Fibroblast of lung (primary cell): ENCODE data around the gene WFDC13. TPM values are rescaled to one million over a fixed set of nuclear protein-coding genes. Genes with fewer than 3 reads are reported as not detected.

Source experiments
- DNase-seq, 2 donors: peaks; one replicate each; pipeline versions ENCODE4 v3.0.0 to v3.0.0-alpha.2; 2010; ENCODE audit warnings: low read depth in 2 of 2
- H2AFZ ChIP-seq: 2 replicates; pipeline ENCODE4 v1.5.1; 2012; ENCODE audit warnings: low read length, control low read depth, inconsistent platforms
- H3K27ac ChIP-seq: 2 replicates; pipeline ENCODE4 v1.5.1; 2011; ENCODE audit warnings: low read length, control low read depth; ENCODE audit not compliant: insufficient read depth
- H3K27me3 ChIP-seq: 2 replicates; pipeline ENCODE4 v1.5.1; 2011; ENCODE audit warnings: mild to moderate bottlenecking, low read length; ENCODE audit not compliant: control insufficient read depth, insufficient read depth
- H3K36me3 ChIP-seq: 2 replicates; pipeline ENCODE4 v1.5.1; 2011; ENCODE audit warnings: low read length; ENCODE audit not compliant: control insufficient read depth, insufficient read depth
- H3K4me1 ChIP-seq: 2 replicates; pipeline ENCODE4 v1.5.1; 2011; ENCODE audit warnings: low read length; ENCODE audit not compliant: control insufficient read depth, insufficient read depth; ENCODE audit errors: extremely low read depth
- H3K4me2 ChIP-seq: 2 replicates; pipeline ENCODE4 v1.5.1; 2011; ENCODE audit warnings: low read length, control low read depth; ENCODE audit not compliant: insufficient read depth; ENCODE audit errors: extremely low read depth
- H3K4me3 ChIP-seq, 4 experiments: fragments of 200-600 bp in 1 of 4; sonication (generic) in 1 of 4; replicated peaks in 1 of 4; 2 replicates each; pipeline ENCODE4 v1.5.1; 2011 to 2016; ENCODE audit warnings: low read length in 4 of 4, low read depth in 3 of 4, mild to moderate bottlenecking in 3 of 4, control low read depth in 2 of 4, inconsistent platforms in 1 of 4, mixed read lengths in 1 of 4; ENCODE audit not compliant: insufficient read depth in 1 of 4; ENCODE audit errors: control extremely low read depth in 1 of 4
- H3K79me2 ChIP-seq: 2 replicates; pipeline ENCODE4 v1.5.1; 2012; ENCODE audit warnings: mild to moderate bottlenecking, low read length, inconsistent platforms; ENCODE audit not compliant: control insufficient read depth, insufficient read depth
- H3K9ac ChIP-seq: 2 replicates; pipeline ENCODE4 v1.5.1; 2011; ENCODE audit warnings: mild to moderate bottlenecking, low read length, control low read depth; ENCODE audit not compliant: insufficient read depth
- H3K9me3 ChIP-seq: 2 replicates; pipeline ENCODE4 v1.5.1; 2012; ENCODE audit warnings: low read depth, low read length; ENCODE audit not compliant: control insufficient read depth, insufficient read depth
- H4K20me1 ChIP-seq: 2 replicates; pipeline ENCODE4 v1.5.1; 2011; ENCODE audit warnings: low read length; ENCODE audit not compliant: control insufficient read depth, insufficient read depth; ENCODE audit errors: extremely low read depth
- CTCF ChIP-seq, 2 donors: IDR thresholded peaks in 1 of 2; conservative IDR thresholded peaks in 1 of 2; 1 replicate in 1 of 2; 2 replicates in 1 of 2; pipeline ENCODE4 v1.5.1; 2011 to 2012; ENCODE audit warnings: low read length in 2 of 2, control low read depth in 1 of 2, inconsistent platforms in 1 of 2, low read depth in 1 of 2, mild to moderate bottlenecking in 1 of 2
- EZH2 ChIP-seq: IDR thresholded peaks from 2 replicates; pipeline ENCODE4 v1.5.1; 2012; ENCODE audit warnings: low read length, control low read depth, mild to moderate bottlenecking; ENCODE audit errors: missing control alignments
- polyA plus RNA-seq, 2 donors: library from polyadenylated mRNA; depleted of rRNA in 1 of 2; stranded (reverse) in 1 of 2; unstranded in 1 of 2; fragments of >200 nt; gene quantifications; 2 replicates each; pipeline ENCODE4 v1.2.1, GENCODE V29; 2011 to 2012; ENCODE audit warnings: missing spikeins in 1 of 2
- total RNA-seq: library from RNA; depleted of rRNA; stranded (reverse); fragments of >200 nt; gene quantifications from 2 replicates; pipeline ENCODE4 v1.2.1, GENCODE V29; 2014

Gene WFDC13
- total and polyA plus RNA-seq, 2 donors (not counting 1 experiment from before 2014, with no cell fraction given), result not detected

DNA sequence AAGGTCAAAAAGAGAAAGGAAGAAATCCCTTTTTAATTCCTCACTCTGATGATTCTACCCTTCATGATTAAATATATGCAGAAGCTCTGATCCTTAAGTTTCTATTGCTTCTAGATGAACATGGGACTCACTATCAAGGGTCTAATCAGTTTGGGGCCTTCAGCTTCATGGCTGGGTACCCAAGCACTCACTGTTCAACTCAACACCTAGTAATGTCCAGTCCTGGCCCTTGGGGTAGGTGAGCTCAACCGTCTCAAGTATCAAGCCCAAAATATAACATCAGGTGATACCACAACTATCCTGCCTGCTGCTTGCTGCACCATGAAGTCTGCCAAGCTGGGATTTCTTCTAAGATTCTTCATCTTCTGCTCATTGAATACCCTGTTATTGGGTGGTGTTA lies 20.2 kb downstream of the WFDC13 start, which contains the start of gene SPINT4:
SPINT4 (plus strand) TSS at position 301 of the 400 bp plus-strand sequence; CDS start at position 322, 21 bp downstream.
- TF ChIP-seq EZH2 (no peak), CTCF (conservative IDR thresholded peaks at IDR 0.05 in 1 of 2, IDR thresholded peaks at IDR 0.05 in 1 of 2; ENCODE audit: low read depth in 1 of 2, low read length in 2 of 2) (no peak)
- no peaks in the 10 kb centered on the region for H3K27me3 ChIP-seq
- no peaks in the 10 kb centered on the region for H3K79me2 ChIP-seq
- H3K4me3 ChIP-seq, result no peak within 1 kb of the TSS
- no peak within 1 kb of the TSS for H3K4me2 ChIP-seq
- no peak for DNase-seq
- no peak within 1 kb of the TSS for H3K27ac ChIP-seq
- H3K4me1 ChIP-seq, result no peaks in the 10 kb centered on the region
- no peaks in the 10 kb centered on the region for H3K9me3 ChIP-seq
- no peak within 1 kb of the TSS for H3K9ac ChIP-seq
- no peak within 1 kb of the TSS for H2AFZ ChIP-seq
- H4K20me1 ChIP-seq, result no peaks in the 10 kb centered on the region
- no peaks in the 10 kb centered on the region for H3K36me3 ChIP-seq

DNA sequence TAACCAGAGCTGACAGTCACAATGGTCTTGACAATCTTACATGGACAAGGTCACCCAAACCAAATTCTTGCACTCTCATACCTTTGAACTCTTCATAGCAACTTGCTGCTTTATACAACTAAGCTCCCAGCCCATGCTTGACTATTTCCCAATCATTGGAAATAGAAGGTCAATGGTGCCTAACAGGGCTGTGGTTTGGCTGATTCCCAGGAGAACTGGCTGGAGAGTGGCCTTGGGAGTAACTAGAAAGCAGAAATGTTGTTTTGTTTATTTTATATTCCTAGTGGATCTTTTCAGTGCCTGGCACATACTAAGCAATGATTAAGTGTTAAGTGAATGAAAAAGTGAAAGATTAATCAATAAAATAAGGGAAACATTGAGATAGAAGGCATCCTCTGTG lies 23.3 kb downstream of the WFDC13 start:
- Histone ChIP-seq H3K4me1 (no peaks in the 10 kb centered on the region), H3K9me3 (no peaks in the 10 kb centered on the region), H3K4me3 (no peak overlapping the region), H3K9ac (no peak overlapping the region), H3K27me3 (no peaks in the 10 kb centered on the region), H2AFZ (no peak overlapping the region), H3K4me2 (no peak overlapping the region), H3K27ac (no peak overlapping the region), H4K20me1 (no peaks in the 10 kb centered on the region), H3K36me3 (no peaks in the 10 kb centered on the region), H3K79me2 (no peaks in the 10 kb centered on the region)
- peak in 1 of 2 donors; percentile 29 for DNase-seq
- TF ChIP-seq CTCF (conservative IDR thresholded peaks at IDR 0.05 in 1 of 2, IDR thresholded peaks at IDR 0.05 in 1 of 2; ENCODE audit: low read depth in 1 of 2, low read length in 2 of 2) (no peak), EZH2 (no peak)

DNA sequence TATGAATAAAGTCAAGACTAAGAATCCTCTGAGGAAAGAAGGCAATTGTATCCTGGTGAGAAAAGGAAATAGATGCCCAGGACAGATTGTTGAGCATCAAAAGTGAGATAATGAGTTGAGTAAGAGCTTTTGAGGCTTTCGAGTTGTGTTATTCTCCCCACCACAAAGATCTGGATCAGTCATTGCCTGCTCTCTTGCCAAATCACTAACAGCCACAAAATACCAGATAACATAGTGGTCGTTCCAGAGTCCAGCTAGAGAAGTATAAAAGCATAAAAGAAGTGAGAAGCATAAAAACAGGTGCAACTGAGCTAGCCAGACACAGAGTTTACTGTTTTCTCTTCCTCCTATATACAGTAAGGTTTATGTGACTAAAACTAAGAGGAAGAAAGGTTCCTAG lies 25.2 kb downstream of the WFDC13 start:
- Histone ChIP-seq H3K4me1 (no peaks in the 10 kb centered on the region), H3K36me3 (no peaks in the 10 kb centered on the region), H3K27ac (no peak overlapping the region), H3K27me3 (no peaks in the 10 kb centered on the region), H2AFZ (no peak overlapping the region), H3K9me3 (no peaks in the 10 kb centered on the region), H4K20me1 (no peaks in the 10 kb centered on the region), H3K4me2 (no peak overlapping the region), H3K9ac (no peak overlapping the region), H3K4me3 (no peak overlapping the region), H3K79me2 (no peaks in the 10 kb centered on the region)
- peak in 1 of 2 donors; percentile 66 for DNase-seq
- TF ChIP-seq EZH2 (no peak), CTCF (conservative IDR thresholded peaks at IDR 0.05 in 1 of 2, IDR thresholded peaks at IDR 0.05 in 1 of 2; ENCODE audit: low read depth in 1 of 2, low read length in 2 of 2) (no peak)
